Upper lobe of right lung (tissue), 1 donor: Measurements from ENCODE around the gene RASIP1. TPM values are rescaled to one million over a fixed set of nuclear protein-coding genes. Genes with fewer than 3 reads are reported as not detected.
"Not testable (repeated sequence)": the region's sequence is repeated elsewhere in the genome, so short reads cannot be mapped to it uniquely, and the experiment has no call there.

Source experiments
- ATAC-seq: fragments of 200-7000 bp; cut with Tn5 transposase; one replicate; pipeline ENCODE4 v1.9.1; 2020; ENCODE audit warnings: mild to moderate bottlenecking, moderate library complexity
- DNase-seq: peaks from one replicate; pipeline ENCODE4 v3.0.0-alpha.2; 2020
- H3K27ac ChIP-seq: fragments of 200-600 bp; one replicate; pipeline ENCODE4 v1.8.0; 2022
- H3K27me3 ChIP-seq: fragments of 200-600 bp; one replicate; pipeline ENCODE4 v1.8.0; 2022; ENCODE audit warnings: mild to moderate bottlenecking
- H3K36me3 ChIP-seq: fragments of 200-600 bp; one replicate; pipeline ENCODE4 v1.8.0; 2022
- H3K4me1 ChIP-seq: fragments of 200-600 bp; one replicate; pipeline ENCODE4 v1.8.0; 2022
- H3K4me3 ChIP-seq: fragments of 200-600 bp; one replicate; pipeline ENCODE4 v1.8.0; 2022; ENCODE audit warnings: mild to moderate bottlenecking
- H3K9me3 ChIP-seq: fragments of 200-600 bp; one replicate; pipeline ENCODE4 v1.8.0; 2022
- CTCF ChIP-seq: fragments of 200-600 bp; IDR thresholded peaks from one replicate; pipeline ENCODE4 v1.8.0; 2022; ENCODE audit warnings: antibody characterized with exemption
- intact Hi-C: fragments of 100-400 bp; cut with DNase I; formaldehyde crosslinking; loops from one replicate; pipeline ENCODE4 v1.11.0; 2022
- total RNA-seq: library from RNA; stranded (reverse); fragmentation: NEBNext Ultra II Directional; extraction: Animal tissue kit (Norgen Biotek cat#: 25700); gene quantifications from one replicate; pipeline ENCODE4 v1.2.1, GENCODE V29; 2021
- donor health status: DM: no; HTN: yes; CAD: no; lungs with severe emphysema.

RASIP1 gene
- total RNA-seq, 1 donor from 2014 or later, result 54.5 TPM

- no peak overlapping the region for H3K4me3 ChIP-seq
- H3K27ac ChIP-seq, result no peak overlapping the region
- no peaks in the 10 kb centered on the region for H3K36me3 ChIP-seq
- DNase-seq (no peak), ATAC-seq (peak; percentile 4)
- H3K27me3 ChIP-seq, result no peaks in the 10 kb centered on the region
- peaks cover 8% of the 10 kb centered on the region for H3K4me1 ChIP-seq
- intact Hi-C loops, result no loop called here
- no peak for TF ChIP-seq CTCF
- no peaks in the 10 kb centered on the region for H3K9me3 ChIP-seq
These were observed 59.8 kb downstream of the RASIP1 start for GRCh38 chr19:48680436-48681126.

- H3K36me3 ChIP-seq, intact Hi-C loops, H3K27me3 ChIP-seq, DNase-seq, H3K4me3 ChIP-seq, ATAC-seq, H3K9me3 ChIP-seq, H3K27ac ChIP-seq: not testable (repeated sequence)
- H3K4me1 ChIP-seq, result peaks cover 12% of the 10 kb centered on the region
These were observed 60.4 kb downstream of the RASIP1 start for GRCh38 chr19:48680006-48680405.

DNA sequence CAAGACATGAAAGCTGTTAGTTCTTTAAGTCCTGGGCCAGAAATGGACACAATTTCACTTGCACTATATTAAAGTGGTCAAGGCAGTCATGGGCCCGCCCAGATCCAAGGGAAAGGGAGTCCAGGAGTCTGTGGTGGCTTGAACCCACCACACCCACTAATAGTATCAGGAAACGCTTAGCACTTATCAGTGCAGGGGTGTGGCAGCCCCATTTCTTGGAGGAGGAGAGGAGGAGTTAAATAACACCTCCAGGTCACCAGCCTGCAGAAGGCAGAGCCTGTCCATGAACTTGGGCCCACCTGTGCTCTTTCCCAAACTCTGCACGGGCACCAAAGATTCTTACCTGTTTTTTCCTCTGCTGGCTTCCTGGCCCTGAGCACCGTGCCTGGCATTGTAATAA lies 62.2 kb downstream of the RASIP1 start:
- ATAC-seq (no peak), DNase-seq (no peak)
- Histone ChIP-seq H3K27ac (no peak overlapping the region), H3K9me3 (no peaks in the 10 kb centered on the region), H3K27me3 (no peaks in the 10 kb centered on the region), H3K4me3 (no peak overlapping the region), H3K4me1 (peaks cover 10% of the 10 kb centered on the region), H3K36me3 (no peaks in the 10 kb centered on the region)
- TF ChIP-seq CTCF, result no peak
- intact Hi-C loops, result no loop called here

GRCh38 chr19:48676887-48677286 lies 63.5 kb downstream of the RASIP1 start:
- H3K36me3 ChIP-seq, result no peaks in the 10 kb centered on the region
- ATAC-seq (no peak), DNase-seq (no peak)
- H3K27me3 ChIP-seq, result no peaks in the 10 kb centered on the region
- H3K4me1 ChIP-seq, result peaks cover 10% of the 10 kb centered on the region
- H3K27ac ChIP-seq, result no peak overlapping the region
- intact Hi-C loops, result no loop called here
- H3K9me3 ChIP-seq, result no peaks in the 10 kb centered on the region
- TF ChIP-seq CTCF, result no peak
- H3K4me3 ChIP-seq, result no peak overlapping the region

- no peaks in the 10 kb centered on the region for H3K27me3 ChIP-seq
- DNase-seq, result no peak
- H3K9me3 ChIP-seq, result no peaks in the 10 kb centered on the region
- ATAC-seq, result no peak
- no peak overlapping the region for H3K4me3 ChIP-seq
- H3K27ac ChIP-seq, result no peak overlapping the region
- intact Hi-C loops, result no loop called here
- H3K4me1 ChIP-seq, result peaks cover 10% of the 10 kb centered on the region
- no peak for TF ChIP-seq CTCF
- no peaks in the 10 kb centered on the region for H3K36me3 ChIP-seq
These were observed 63.9 kb downstream of the RASIP1 start for GRCh38 chr19:48676487-48676886.

DNA sequence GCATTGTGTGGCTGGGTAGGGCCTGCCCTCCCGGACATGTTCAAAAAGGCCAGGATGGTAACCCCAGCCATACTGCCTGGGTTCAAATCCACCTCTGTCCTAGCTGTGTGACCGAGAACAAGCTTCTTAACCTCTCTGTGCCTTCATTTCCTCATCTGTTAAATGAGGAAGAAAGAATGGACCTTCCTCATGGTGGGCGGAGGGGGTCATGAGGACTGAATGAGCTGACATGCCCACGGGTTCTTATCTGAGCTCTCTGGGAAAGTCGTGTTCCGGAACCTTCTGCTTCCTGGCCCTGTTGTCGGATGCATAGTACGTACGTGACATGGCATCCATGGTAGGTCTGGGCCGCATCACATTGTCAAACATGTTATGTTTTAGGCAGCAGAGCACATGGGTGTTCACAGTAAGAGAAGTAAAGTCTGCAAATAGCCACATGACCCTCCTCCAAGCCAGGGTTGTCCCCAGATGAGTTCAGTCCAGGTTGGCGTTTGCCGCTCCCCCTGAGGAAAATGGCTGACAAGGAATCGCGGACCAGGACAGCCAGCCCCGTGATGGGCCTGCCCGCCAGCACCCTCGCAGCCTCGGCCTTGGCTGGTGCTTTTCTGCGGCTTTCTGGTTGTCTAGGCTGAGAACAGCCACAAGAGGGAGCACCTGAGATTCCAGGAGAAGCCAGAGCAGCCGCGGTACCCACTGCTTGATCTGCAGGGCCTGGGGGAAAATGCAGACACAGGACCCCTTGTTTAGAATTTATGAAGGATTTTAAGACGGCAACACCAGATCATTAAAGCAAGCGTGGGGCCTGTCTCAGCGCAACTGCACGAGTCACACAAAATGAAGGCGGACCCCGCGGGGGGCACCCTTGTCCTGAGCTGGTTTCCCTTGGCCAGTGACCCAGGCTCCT lies 65.2 kb downstream of the RASIP1 start:
- ATAC-seq (peak; percentile 87), DNase-seq (peak; percentile 83)
- intact Hi-C loops, result no loop called here
- Histone ChIP-seq H3K9me3 (no peaks in the 10 kb centered on the region), H3K36me3 (no peaks in the 10 kb centered on the region), H3K4me3 (no peak overlapping the region), H3K27ac (peak overlapping the region; percentile 61), H3K4me1 (peaks cover 10% of the 10 kb centered on the region), H3K27me3 (no peaks in the 10 kb centered on the region)
- peak; percentile 86 for TF ChIP-seq CTCF
